IMR-90 (cell line): ENCODE measurements around the gene SNX22. TPM values are rescaled to one million over a fixed set of nuclear protein-coding genes. Genes with fewer than 3 reads are reported as not detected.

Experiments used
- ATAC-seq: fragments of 200-7000 bp; cut with Tn5 transposase; 2 replicates; pipeline ENCODE4 v1.9.1; 2020; ENCODE audit warnings: low read depth, mild to moderate bottlenecking, moderate library complexity
- BruUV-seq: library from RNA; stranded (reverse); fragments of 400-500 nt; replicated peaks from 2 replicates; lab custom pipeline; 2021; lab: Mats Ljungman, UMichigan
- CTCF ChIA-PET: fragments of 300-600 bp; formaldehyde crosslinking; extraction: SDS; loops from one replicate; lab custom pipeline; 2021; ENCODE audit warnings: antibody characterized with exemption; lab: Yijun Ruan, JAX
- POLR2A ChIA-PET: fragments of 300-600 bp; sonication (Branson Sonifier 250); formaldehyde crosslinking; loops from one replicate; lab custom pipeline; 2022; ENCODE audit warnings: antibody characterized with exemption; ENCODE audit not compliant: unreplicated experiment; lab: Charles Lee
- DNase-seq: peaks from one replicate; pipeline ENCODE4 v3.0.0; 2013
- H2AFZ ChIP-seq: replicated peaks from 2 replicates; pipeline ENCODE3; 2013; ENCODE audit warnings: low read length, mild to moderate bottlenecking; ENCODE audit not compliant: poor library complexity
- H2AK5ac ChIP-seq: 2 replicates; pipeline ENCODE4 v1.6.1; 2013; ENCODE audit warnings: low read depth, low read length, inconsistent platforms
- H2AK9ac ChIP-seq: replicated peaks from 2 replicates; pipeline ENCODE3; 2013; ENCODE audit warnings: mild to moderate bottlenecking, low read depth, low read length, moderate library complexity; ENCODE audit not compliant: poor library complexity
- H2BK120ac ChIP-seq: 2 replicates; pipeline ENCODE4 v1.6.1; 2013; ENCODE audit warnings: low read depth, low read length, inconsistent platforms
- H2BK15ac ChIP-seq: 3 replicates; pipeline ENCODE4 v1.6.1; 2013; ENCODE audit warnings: low read depth, low read length, inconsistent platforms
- H2BK20ac ChIP-seq: 2 replicates; pipeline ENCODE4 v1.6.1; 2013; ENCODE audit warnings: low read depth, mild to moderate bottlenecking, inconsistent platforms, low read length, moderate library complexity
- H2BK5ac ChIP-seq: 2 replicates; pipeline ENCODE4 v1.6.1; 2013; ENCODE audit warnings: mild to moderate bottlenecking, low read depth, low read length, inconsistent platforms; ENCODE audit not compliant: poor library complexity, severe bottlenecking
- H3K14ac ChIP-seq: replicated peaks from 2 replicates; pipeline ENCODE4 v1.6.1; 2013; ENCODE audit warnings: low read depth, low read length, inconsistent platforms
- H3K18ac ChIP-seq: 2 replicates; pipeline ENCODE4 v1.6.1; 2013; ENCODE audit warnings: low read depth, low read length, control low read depth
- H3K23ac ChIP-seq: 2 replicates; pipeline ENCODE4 v1.6.1; 2013; ENCODE audit warnings: low read depth, low read length, inconsistent platforms
- H3K27ac ChIP-seq: 2 replicates; pipeline ENCODE4 v1.5.1; 2013; ENCODE audit warnings: mild to moderate bottlenecking, control low read depth, low read length; ENCODE audit not compliant: insufficient read depth
- H3K27me3 ChIP-seq: 2 replicates; pipeline ENCODE4 v1.6.1; 2013; ENCODE audit warnings: low read length; ENCODE audit not compliant: control insufficient read depth, insufficient read depth
- H3K36me3 ChIP-seq: 2 replicates; pipeline ENCODE4 v1.6.1; 2013; ENCODE audit warnings: low read length, mixed read lengths; ENCODE audit not compliant: control insufficient read depth, insufficient read depth
- H3K4ac ChIP-seq: 2 replicates; pipeline ENCODE4 v1.6.1; 2013; ENCODE audit warnings: low read depth, low read length, inconsistent platforms
- H3K4me1 ChIP-seq: 2 replicates; pipeline ENCODE4 v1.6.1; 2013; ENCODE audit warnings: low read length, mixed read lengths; ENCODE audit not compliant: control insufficient read depth, insufficient read depth
- H3K4me2 ChIP-seq: 2 replicates; pipeline ENCODE4 v1.6.1; 2013; ENCODE audit warnings: low read depth, mild to moderate bottlenecking, control low read depth, low read length, moderate library complexity
- H3K4me3 ChIP-seq: 2 replicates; pipeline ENCODE4 v1.5.1; 2013; ENCODE audit warnings: low read depth, mild to moderate bottlenecking, control low read depth, low read length, moderate library complexity; ENCODE audit not compliant: insufficient read depth
- H3K56ac ChIP-seq: 2 replicates; pipeline ENCODE4 v1.6.1; 2013; ENCODE audit warnings: low read length, inconsistent platforms; ENCODE audit not compliant: insufficient read depth; ENCODE audit errors: extremely low read depth
- H3K79me1 ChIP-seq, 2 experiments: 2 replicates each; pipeline ENCODE4 v1.6.1; 2013; ENCODE audit warnings: low read length in 2 of 2, inconsistent platforms in 1 of 2, low read depth in 1 of 2
- H3K9ac ChIP-seq: 2 replicates; pipeline ENCODE4 v1.6.1; 2013; ENCODE audit warnings: low read depth, low read length, control low read depth
- H3K9me1 ChIP-seq: 2 replicates; pipeline ENCODE4 v1.6.1; 2013; ENCODE audit warnings: low read length, inconsistent platforms; ENCODE audit not compliant: insufficient read depth
- H3K9me3 ChIP-seq: 2 replicates; pipeline ENCODE4 v1.6.1; 2013; ENCODE audit warnings: low read length; ENCODE audit not compliant: control insufficient read depth, insufficient read depth
- H4K20me1 ChIP-seq: 2 replicates; pipeline ENCODE4 v1.6.1; 2013; ENCODE audit warnings: low read length, inconsistent platforms; ENCODE audit not compliant: insufficient read depth
- H4K5ac ChIP-seq: 2 replicates; pipeline ENCODE4 v1.6.1; 2013; ENCODE audit warnings: mild to moderate bottlenecking, low read depth, low read length, control low read depth
- H4K8ac ChIP-seq, 2 experiments: 2 replicates each; pipeline ENCODE4 v1.6.1; 2013; ENCODE audit warnings: low read depth in 2 of 2, low read length in 2 of 2, control low read depth in 1 of 2, inconsistent platforms in 1 of 2
- H4K91ac ChIP-seq: 2 replicates; pipeline ENCODE4 v1.6.1; 2013; ENCODE audit warnings: low read depth, low read length, inconsistent platforms; ENCODE audit not compliant: insufficient read depth
- POLR2A ChIP-seq: IDR thresholded peaks from 2 replicates; pipeline ENCODE4 v1.6.1; 2012; ENCODE audit warnings: mild to moderate bottlenecking, low read depth, low read length
- USF2 ChIP-seq: fragments of 150-350 bp; IDR thresholded peaks from 2 replicates; pipeline ENCODE4 v1.6.1; 2017; ENCODE audit warnings: mild to moderate bottlenecking, antibody characterized with exemption, low read length, low read depth
- WGBS, 2 experiments: methylation state at CpG; one replicate each; pipeline versions ENCODE4 v1.1.5 to v1.1.7; 2013; ENCODE audit warnings: missing lambda C conversion rate in 2 of 2; ENCODE audit not compliant: insufficient read length in 1 of 2; ENCODE audit errors: extremely low coverage in 2 of 2; 5-methylcytosine and 5-hydroxymethylcytosine counted together
- dilution Hi-C: fragments of 300-500 bp; cut with HindIII; formaldehyde crosslinking; loops from one replicate; pipeline ENCODE4 v1.14.3; 2018; ENCODE audit warnings: low sequenced_read_pairs; ENCODE audit not compliant: unreplicated experiment
- in situ Hi-C: fragments of 300-500 bp; cut with MboI; formaldehyde crosslinking; loops from 3 replicates; pipeline ENCODE4 v1.14.3; 2019; ENCODE audit warnings: low sequenced_read_pairs, inconsistent platforms, mixed read lengths
- intact Hi-C: fragments of 100-400 bp; cut with micrococcal nuclease; formaldehyde crosslinking; loops from 2 replicates; pipeline ENCODE4 v1.10.0; 2022
- polyA plus RNA-seq, 3 experiments: library from polyadenylated mRNA; depleted of rRNA; stranded (reverse); fragments of >200 nt; gene quantifications; 2 replicates each; pipeline ENCODE4 v1.2.3, GENCODE V29; 2012; ENCODE audit warnings: low replicate concordance in 1 of 3
- total RNA-seq: library from RNA; depleted of rRNA; stranded (reverse); fragments of >200 nt; gene quantifications from 2 replicates; pipeline ENCODE4 v1.2.3, GENCODE V29; 2012

SNX22 gene
- total and polyA plus RNA-seq, 2 of the 4 experiments (the other 2 are of a cell fraction): 0.12 to 0.18 TPM

- Histone ChIP-seq H2BK20ac (no peak overlapping the region), H3K4ac (peak overlapping the region; percentile 97), H3K18ac (peak overlapping the region; percentile 22; the same call in 1 of the 2 replicates), H3K23ac (peak overlapping the region; percentile 92), H2AK9ac (peak overlapping the region; percentile 99), H4K8ac (peak overlapping the region; percentile 74 to 90), H3K4me3 (peak overlapping the region; percentile 92), H3K27me3 (no peaks in the 10 kb centered on the region), H3K36me3 (peaks cover 38% of the 10 kb centered on the region), H3K79me1 (peaks cover 22 to 42% of the 10 kb centered on the region in 2 experiments), H3K27ac (peak overlapping the region; percentile 97), H3K9me3 (no peaks in the 10 kb centered on the region), H2BK5ac (peak overlapping the region; percentile 86), H2BK120ac (no peak overlapping the region), H2AK5ac (peak overlapping the region; percentile 93), H3K56ac (peak overlapping the region; percentile 93), H4K91ac (peak overlapping the region; percentile 89), H3K9ac (peak overlapping the region; percentile 97), H2BK15ac (no peak overlapping the region), H2AFZ (peak overlapping the region; percentile 26), H3K9me1 (peaks cover 12% of the 10 kb centered on the region), H3K4me1 (peaks cover 6% of the 10 kb centered on the region), H3K14ac (peak overlapping the region; percentile 79), H4K5ac (peak overlapping the region; percentile 40; the same call in 1 of the 2 replicates), H3K4me2 (peak overlapping the region; percentile 91), H4K20me1 (peaks cover 43% of the 10 kb centered on the region)
- BruUV-seq: TSS peak; percentile 80
- ChIA-PET CTCF (no interaction called here), POLR2A (interaction anchor here (0.7 to 1.6 kb wide), 2 partner anchors 8 to 1707 kb away, joined by 3 to 7 read pairs; no protein-coding TSS in a partner anchor)
- DNase-seq (no peak), ATAC-seq (no peak)
- intact Hi-C loops (no loop called here), dilution Hi-C loops (no loop called here), in situ Hi-C loops (no loop called here)
- WGBS, 2 experiments: 77% methylated on average over 3 of the region's 12 CpGs; no CpG with 5 or more reads in 1 of the 2 experiments
- TF ChIP-seq POLR2A (peak; percentile 30; the same call in 1 of the 2 replicates), USF2 (no peak)
Measured at GRCh38 chr15:64161688-64162477, 10.4 kb downstream of the SNX22 start.
